ENCODE measurements around the gene GMCL2. TPM values are rescaled to one million over a fixed set of nuclear protein-coding genes. Genes with fewer than 3 reads are reported as not detected.
"Not testable (repeated sequence)": the region's sequence is repeated elsewhere in the genome, so short reads cannot be mapped to it uniquely, and the experiment has no call there.

The GMCL2 gene, protein sequence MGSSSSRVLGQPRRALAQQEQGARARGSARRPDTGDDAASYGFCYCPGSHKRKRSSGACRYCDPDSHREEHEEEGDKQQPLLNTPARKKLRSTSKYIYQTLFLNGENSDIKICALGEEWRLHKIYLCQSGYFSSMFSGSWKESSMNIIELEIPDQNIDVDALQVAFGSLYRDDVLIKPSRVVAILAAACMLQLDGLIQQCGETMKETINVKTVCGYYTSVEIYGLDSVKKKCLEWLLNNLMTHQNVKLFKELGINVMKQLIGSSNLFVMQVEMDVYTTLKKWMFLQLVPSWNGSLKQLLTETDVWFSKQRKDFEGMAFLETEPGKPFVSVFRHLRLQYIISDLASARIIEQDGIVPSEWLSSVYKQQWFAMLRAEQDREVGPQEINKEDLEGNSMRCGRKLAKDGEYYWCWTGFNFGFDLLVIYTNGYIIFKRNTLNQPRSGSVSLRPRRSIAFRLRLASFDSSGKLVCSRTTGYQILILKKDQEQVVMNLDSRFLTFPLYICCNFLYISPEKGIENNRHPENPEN
- total RNA-seq, result not detected
- long read RNA-seq, result 0 reads

DNA sequence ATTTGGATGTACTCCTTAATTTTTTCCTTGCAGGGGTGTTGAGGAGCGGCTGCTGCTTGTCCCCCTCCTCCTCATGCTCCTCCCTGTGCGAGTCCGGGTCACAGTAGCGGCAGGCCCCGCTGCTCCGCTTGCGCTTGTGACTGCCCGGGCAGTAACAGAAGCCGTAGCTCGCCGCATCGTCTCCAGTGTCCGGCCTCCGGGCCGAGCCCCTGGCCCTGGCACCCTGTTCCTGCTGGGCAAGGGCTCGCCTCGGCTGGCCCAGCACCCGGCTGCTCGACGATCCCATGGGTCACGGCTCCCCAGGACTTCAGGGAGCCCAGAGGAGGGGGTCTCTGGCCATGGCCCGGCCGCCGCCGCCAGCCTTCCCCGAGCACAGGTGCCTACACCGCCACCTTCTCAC, at the start of gene GMCL2:
Gene GMCL2 (minus strand): TSS at position 358 of the 400 bp plus-strand sequence. CDS start 72 bp downstream, at position 286.
- no peak for DNase-seq
- no peak for ATAC-seq
- intact Hi-C loops (cut with DNase I), result no loop called here

DNA sequence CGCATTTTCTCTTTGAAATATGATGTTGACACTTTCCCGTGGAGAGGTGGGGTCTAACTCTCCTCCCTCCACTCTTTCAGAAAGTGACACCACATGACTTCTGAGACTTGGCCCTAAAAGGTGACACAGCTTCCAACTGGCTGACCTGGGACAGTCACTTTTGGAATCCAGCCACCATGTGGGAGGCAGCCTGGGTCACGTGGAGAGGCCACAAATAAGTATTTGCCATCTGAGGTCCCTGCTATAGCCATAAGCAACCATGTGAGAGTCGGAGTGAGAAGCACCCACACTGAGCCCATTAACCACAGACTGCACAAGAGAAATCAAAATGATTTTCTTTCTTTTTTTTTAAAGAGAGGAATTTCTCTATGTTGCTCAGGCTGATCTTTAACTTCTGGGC, 49.5 kb upstream of the GMCL2 start:
- intact Hi-C loops (cut with DNase I), result no loop called here
- DNase-seq (no peak), ATAC-seq (no peak)

- intact Hi-C loops (cut with DNase I), result no loop called here
- DNase-seq (no peak), ATAC-seq (no peak)
These were observed 49.0 kb upstream of the GMCL2 start for GRCh38 chr5:178236126-178236525.

DNA sequence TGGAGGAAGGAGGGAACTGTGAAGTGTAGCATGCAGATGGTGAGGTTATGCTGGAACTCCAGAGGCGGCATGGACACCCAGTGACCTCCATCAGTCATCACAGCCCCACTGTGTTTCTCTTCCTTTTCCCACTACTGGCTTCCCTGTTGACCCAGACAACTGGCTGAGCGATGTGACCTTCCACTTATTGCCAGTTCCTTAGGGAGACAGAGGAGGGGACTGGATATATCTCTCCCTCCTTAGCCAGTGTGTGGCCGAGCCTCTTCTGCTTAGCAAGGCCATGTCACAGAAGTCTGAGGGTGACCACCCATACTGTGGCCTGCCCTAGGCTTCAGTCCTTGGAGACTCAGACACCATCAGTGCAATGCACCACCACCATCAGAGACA, 48.4 kb upstream of the GMCL2 start:
- DNase-seq, result no peak
- intact Hi-C loops (cut with DNase I), result no loop called here
- ATAC-seq, result no peak

- ATAC-seq (no peak), DNase-seq (peak; percentile 84)
- intact Hi-C loops (cut with DNase I), result no loop called here
These were observed 47.8 kb upstream of the GMCL2 start for GRCh38 chr5:178234750-178235587.

DNA sequence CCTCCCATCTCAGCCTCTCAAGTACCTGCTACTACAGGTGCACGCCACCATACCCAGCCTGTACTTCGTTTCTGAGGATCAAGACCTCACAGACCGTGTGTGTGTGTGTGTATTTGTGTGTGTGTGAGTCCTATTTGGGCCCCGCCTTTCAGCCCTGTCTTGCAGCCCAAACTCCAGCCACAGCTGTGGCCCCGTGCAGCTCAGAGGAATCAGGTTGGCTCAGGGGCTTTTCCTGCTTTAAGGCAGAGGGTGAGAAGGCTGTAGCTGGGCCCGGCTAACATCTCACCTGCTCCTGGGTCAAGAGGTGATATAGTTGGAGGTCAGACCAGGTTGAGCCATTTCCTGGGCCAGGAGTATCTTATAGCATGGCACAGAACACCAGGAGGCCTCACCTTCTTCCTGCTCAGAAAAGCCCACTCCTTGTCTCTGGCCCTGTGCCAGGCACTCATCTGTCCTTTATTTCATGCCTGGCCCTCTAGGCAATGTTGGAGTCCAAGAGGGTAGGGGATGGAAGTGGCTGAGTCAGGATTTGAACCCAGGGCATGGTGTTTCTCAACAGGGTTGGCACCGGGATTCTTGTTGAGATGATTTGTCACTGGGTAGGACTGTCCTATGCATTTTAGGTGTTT, 47.1 kb upstream of the GMCL2 start:
- no peak for ATAC-seq
- no peak for DNase-seq
- intact Hi-C loops (cut with DNase I), result no loop called here

GRCh38 chr5:178232920-178233429, 45.8 kb upstream of the GMCL2 start:
- intact Hi-C loops (cut with DNase I), result no loop called here
- DNase-seq, result no peak

GRCh38 chr5:178232124-178232919, 45.2 kb upstream of the GMCL2 start, which contains the start of gene PHYKPL:
Gene PHYKPL (minus strand): TSS chr5:178232802. CDS start chr5:178232550, 252 bp downstream.
- ATAC-seq (peak; percentile 78 to 85), DNase-seq (peak; percentile 87)
- intact Hi-C loops (cut with DNase I), result no loop called here

More at GRCh38 chr5:178232920-178233429, 45.8 kb upstream of the GMCL2 start:
- no peak for ATAC-seq

- intact Hi-C loops (cut with DNase I), result no loop called here
- ATAC-seq, result peak in 1 of 2 donors; percentile 4
- DNase-seq, result no peak
These were observed 44.5 kb upstream of the GMCL2 start for GRCh38 chr5:178231539-178232123.

DNA sequence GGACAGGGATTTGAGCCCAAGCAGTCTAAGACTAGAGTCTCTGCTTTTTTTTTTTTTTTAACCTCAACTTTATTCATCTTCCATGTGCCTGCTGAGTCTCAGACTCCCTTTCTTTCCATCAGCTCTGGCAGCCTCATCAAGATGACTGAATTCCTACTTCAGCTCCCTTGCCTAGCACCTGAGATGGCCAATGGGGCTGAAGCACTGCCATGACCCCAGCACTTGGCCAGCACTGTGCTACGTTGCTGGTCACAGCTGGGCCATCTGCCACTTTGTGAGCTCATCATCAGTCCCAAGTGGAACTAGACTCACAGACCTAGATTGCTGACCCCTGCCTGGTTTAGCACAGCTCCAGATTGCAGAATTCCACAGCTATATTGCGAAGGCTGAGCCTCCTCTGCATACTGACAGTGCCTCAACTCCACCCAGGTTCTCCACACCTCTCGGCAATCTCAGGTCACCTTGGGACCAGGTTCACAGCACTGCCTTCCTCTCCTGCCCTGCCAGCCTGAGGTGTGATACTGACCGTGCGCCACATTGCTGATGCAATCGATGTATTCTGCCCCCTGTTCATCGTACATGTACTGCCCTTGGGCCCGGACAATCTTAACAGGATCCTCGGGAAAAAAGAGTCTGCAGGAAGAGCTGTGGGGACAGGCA, 43.8 kb upstream of the GMCL2 start:
- intact Hi-C loops (cut with DNase I), result no loop called here
- ATAC-seq (peak in 1 of 2 donors; percentile 25), DNase-seq (peak; percentile 73)

DNA sequence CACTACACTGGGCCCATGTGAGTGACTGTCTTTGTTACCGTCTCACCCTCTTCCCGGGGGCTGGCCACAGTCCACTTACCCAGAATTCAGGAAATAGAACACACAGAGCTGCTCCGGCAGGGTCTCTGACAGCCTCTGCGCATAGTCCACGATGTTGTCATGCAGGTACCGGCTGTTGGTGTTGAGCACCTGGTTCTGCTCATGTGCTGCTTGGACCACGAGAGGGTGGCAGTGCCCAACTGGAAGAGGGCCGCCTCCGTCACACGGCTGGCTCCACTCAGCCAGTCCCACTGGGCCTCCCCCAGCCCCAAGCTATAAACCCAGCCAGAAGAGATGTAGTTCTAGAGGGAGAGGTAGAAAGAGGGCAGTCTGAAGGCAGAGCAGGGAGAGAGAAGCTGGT, 42.7 kb upstream of the GMCL2 start:
- DNase-seq, result no peak
- intact Hi-C loops (cut with DNase I), result no loop called here
- no peak for ATAC-seq

DNA sequence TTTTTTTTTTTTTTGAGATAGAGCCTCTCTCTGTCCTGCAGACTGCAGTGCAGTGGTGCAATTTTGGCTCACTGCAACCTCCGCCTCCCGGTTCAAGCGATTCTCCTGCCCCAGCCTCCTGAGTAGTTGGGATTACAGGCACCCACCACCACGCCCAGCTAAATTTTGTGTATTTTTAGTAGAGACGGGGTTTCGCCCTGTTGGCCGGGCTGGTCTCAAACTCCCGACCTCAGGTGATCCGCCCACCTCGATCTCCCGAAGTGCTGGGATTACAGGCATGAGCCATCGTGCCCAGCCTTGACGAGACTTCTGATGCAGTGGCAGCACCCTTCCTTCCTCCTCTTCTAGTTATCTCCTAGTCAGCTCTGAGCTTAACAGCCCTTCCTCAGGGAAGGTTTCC, 41.9 kb upstream of the GMCL2 start:
- intact Hi-C loops (cut with DNase I); DNase-seq; ATAC-seq: not testable (repeated sequence)

DNA sequence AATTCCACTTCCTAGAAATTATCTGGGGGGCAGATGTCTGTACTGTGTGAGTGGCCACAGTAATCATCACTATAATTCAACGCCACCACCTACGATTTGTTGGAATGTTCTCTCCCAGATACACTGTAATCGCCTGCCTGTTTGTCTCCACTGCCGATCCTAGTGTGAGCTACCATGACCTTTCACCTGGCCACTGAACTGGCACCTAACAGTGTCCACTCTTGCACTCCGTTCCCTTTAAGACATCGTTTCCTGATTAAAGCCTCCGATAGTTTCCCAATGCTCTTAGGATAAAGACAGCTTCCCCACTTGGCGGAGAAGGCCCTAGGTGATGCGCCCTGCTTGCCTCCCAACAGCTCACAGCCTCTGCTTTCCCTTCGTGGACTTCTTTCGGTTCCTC, 41.4 kb upstream of the GMCL2 start:
- DNase-seq, result no peak
- no peak for ATAC-seq
- intact Hi-C loops (cut with DNase I), result no loop called here

- ATAC-seq (no peak), DNase-seq (no peak)
- intact Hi-C loops (cut with DNase I), result no loop called here
These were observed 40.8 kb upstream of the GMCL2 start for GRCh38 chr5:178227929-178228328.

DNA sequence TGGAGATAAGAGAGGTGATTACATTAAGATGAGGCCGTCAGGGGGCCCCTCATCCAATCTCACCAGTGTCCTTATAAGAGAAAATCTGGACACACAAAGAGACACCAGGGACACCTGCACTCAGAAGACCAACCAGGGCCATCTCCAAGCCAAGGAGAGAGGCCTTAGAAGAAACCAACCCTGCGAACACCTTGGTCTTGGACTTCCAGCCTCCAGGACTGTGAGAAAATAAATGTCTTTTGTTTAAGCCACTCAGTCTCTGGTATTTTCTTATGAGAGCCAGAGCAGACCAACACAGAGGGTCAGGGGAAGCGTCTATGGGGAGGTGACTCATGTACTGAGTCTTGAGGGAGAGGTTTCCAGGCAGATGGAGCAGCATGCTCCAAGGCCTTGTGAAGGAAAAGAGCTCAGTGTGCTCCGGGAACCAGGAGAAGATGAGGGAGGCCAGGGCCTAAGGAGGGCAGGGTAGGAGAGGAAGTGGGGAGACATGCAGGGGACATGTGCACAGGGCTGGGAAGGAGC, 40.0 kb upstream of the GMCL2 start:
- ATAC-seq, result no peak
- no peak for DNase-seq
- intact Hi-C loops (cut with DNase I), result no loop called here

DNA sequence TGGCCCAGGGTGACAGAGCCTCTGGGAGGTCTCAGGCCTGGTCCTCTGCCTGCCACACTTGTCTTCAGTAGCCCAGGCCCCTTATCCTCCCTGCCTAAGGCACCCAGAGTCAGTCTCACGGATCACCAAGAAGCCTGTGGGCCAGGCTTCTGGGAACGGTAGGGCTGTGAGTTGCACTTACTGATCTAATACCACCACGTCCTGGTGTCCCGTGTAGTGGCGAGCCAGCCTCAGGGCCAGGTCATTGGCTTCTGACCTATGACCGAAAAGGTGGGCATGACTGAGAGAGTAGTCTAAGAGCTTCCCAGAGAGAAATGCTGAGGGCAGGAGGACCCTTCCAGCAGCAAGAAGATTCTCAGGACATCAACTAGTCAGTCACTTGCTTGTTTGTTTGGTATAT, 38.0 kb upstream of the GMCL2 start:
- no peak for ATAC-seq
- no peak for DNase-seq
- intact Hi-C loops (cut with DNase I), result no loop called here

DNA sequence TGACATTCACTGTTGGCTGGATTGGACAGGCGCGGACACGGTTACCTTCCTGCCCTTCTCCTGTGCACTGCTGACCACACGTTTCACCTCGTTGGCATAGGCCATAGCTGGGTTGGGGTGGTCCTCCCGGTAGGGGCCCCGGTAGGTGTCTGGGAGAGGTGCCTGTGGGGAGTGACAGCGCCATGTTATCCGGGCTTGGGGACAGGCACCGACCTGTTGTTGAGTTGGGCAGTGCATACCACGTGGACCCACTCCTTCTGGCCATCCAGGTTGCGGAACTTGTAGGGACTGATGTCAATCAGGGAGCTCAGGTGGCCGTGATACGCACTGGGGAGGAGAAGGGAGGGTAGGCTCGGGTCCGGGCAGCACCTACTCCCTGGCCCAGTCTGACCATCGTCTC, 37.2 kb upstream of the GMCL2 start:
- DNase-seq (no peak), ATAC-seq (peak in 1 of 2 donors; percentile 12)
- intact Hi-C loops (cut with DNase I), result no loop called here

All from left cardiac atrium (tissue), 4 donors.